HG02943 (cell line): ENCODE results near the gene MUSTN1.

Experiments
- ATAC-seq: cut with Tn5 transposase; IDR thresholded peaks from one replicate; pipeline ENCODE4 v1.9.1; 2021; ENCODE audit warnings: mild to moderate bottlenecking, low read depth, moderate library complexity; ENCODE audit not compliant: unreplicated experiment

The MUSTN1 gene

GRCh38 chr3:52809662-52810377 is 25.0 kb downstream of the MUSTN1 start:
- no peak for ATAC-seq

- ATAC-seq = no peak
Observed at GRCh38 chr3:52809149-52809548, 25.7 kb downstream of the MUSTN1 start.

- no peak for ATAC-seq
Observed at GRCh38 chr3:52805270-52806039, 29.4 kb downstream of the MUSTN1 start.

- no peak for ATAC-seq
Observed at GRCh38 chr3:52801839-52802238, 33.0 kb downstream of the MUSTN1 start.

GRCh38 chr3:52800079-52800478 is 34.7 kb downstream of the MUSTN1 start:
- no peak for ATAC-seq

- no peak for ATAC-seq
Observed at GRCh38 chr3:52798978-52799476, 35.8 kb downstream of the MUSTN1 start.

- no peak for ATAC-seq
Observed at GRCh38 chr3:52798376-52798977, 36.3 kb downstream of the MUSTN1 start.

- no peak for ATAC-seq
Observed at GRCh38 chr3:52796411-52796810, 38.4 kb downstream of the MUSTN1 start.

GRCh38 chr3:52795298-52795900 is 39.4 kb downstream of the MUSTN1 start:
- ATAC-seq = no peak

- no peak for ATAC-seq
Observed at GRCh38 chr3:52794612-52795099, 40.2 kb downstream of the MUSTN1 start, which contains the start of gene ITIH3. TSS of gene ITIH3 (plus strand) at chr3:52794796. CDS start at chr3:52794804, 8 bp downstream.

GRCh38 chr3:52793702-52794611 is 40.9 kb downstream of the MUSTN1 start:
- ATAC-seq = no peak

- ATAC-seq = no peak
Observed at GRCh38 chr3:52792961-52793695, 41.7 kb downstream of the MUSTN1 start.

- ATAC-seq = no peak
Observed at GRCh38 chr3:52792413-52792812, 42.4 kb downstream of the MUSTN1 start.

GRCh38 chr3:52791928-52792327 is 42.9 kb downstream of the MUSTN1 start:
- no peak for ATAC-seq

GRCh38 chr3:52791366-52791765 is 43.5 kb downstream of the MUSTN1 start:
- ATAC-seq = no peak

- ATAC-seq = no peak
Observed at GRCh38 chr3:52790741-52791140, 44.1 kb downstream of the MUSTN1 start.

GRCh38 chr3:52790337-52790736 is 44.5 kb downstream of the MUSTN1 start:
- ATAC-seq = no peak

GRCh38 chr3:52789746-52790040 is 45.1 kb downstream of the MUSTN1 start:
- no peak for ATAC-seq
